GM12878 (cell line): ENCODE measurements around the gene N4BP2.

Source experiments
- ATF3 ChIP-seq: IDR thresholded peaks from 2 replicates; pipeline ENCODE4 v1.6.1; 2011; ENCODE audit warnings: low read depth, mild to moderate bottlenecking, low read length, moderate library complexity, borderline replicate concordance; ENCODE audit errors: extremely low read depth
- BRCA1 ChIP-seq: IDR thresholded peaks from 2 replicates; pipeline ENCODE4 v1.6.1; 2011; ENCODE audit warnings: low read depth, low read length, improper control_type of control experiment
- CBFB ChIP-seq: IDR thresholded peaks from 2 replicates; pipeline ENCODE4 v1.6.1; 2016; ENCODE audit warnings: antibody characterized with exemption, low read depth
- CTCF ChIP-seq, 3 experiments: IDR thresholded peaks in 2 of 3; conservative IDR thresholded peaks in 1 of 3; 2 replicates each; pipeline ENCODE4 v1.5.1; 2011; ENCODE audit warnings: low read depth in 3 of 3, low read length in 3 of 3, mild to moderate bottlenecking in 3 of 3, control low read depth in 2 of 3, moderate library complexity in 2 of 3, inconsistent platforms in 1 of 3, mixed read lengths in 1 of 3; ENCODE audit not compliant: control insufficient read depth in 2 of 3, insufficient read depth in 1 of 3; ENCODE audit errors: extremely low read depth in 1 of 3
- ESRRA ChIP-seq: IDR thresholded peaks from 2 replicates; pipeline ENCODE4 v1.6.1; 2012; ENCODE audit warnings: mild to moderate bottlenecking, low read length, improper control_type of control experiment
- EZH2 ChIP-seq: IDR thresholded peaks from 2 replicates; pipeline ENCODE4 v1.6.1; 2012; ENCODE audit warnings: low read depth, mild to moderate bottlenecking, control low read depth, inconsistent platforms, low read length, borderline replicate concordance; ENCODE audit not compliant: control insufficient read depth
- HDAC6 ChIP-seq: fragments of 200-600 bp; sonication (generic); IDR thresholded peaks from one replicate; pipeline ENCODE4 v1.8.0; 2017; ENCODE audit warnings: antibody characterized with exemption; ENCODE audit not compliant: unreplicated experiment
- MAX ChIP-seq: IDR thresholded peaks from 2 replicates; pipeline ENCODE4 v1.6.1; 2012; ENCODE audit warnings: low read depth, low read length, improper control_type of control experiment
- MTA3 ChIP-seq: IDR thresholded peaks from 2 replicates; pipeline ENCODE4 v1.6.1; 2012; ENCODE audit warnings: low read length, inconsistent platforms, borderline replicate concordance
- POLR2A ChIP-seq: IDR thresholded peaks from 2 replicates; pipeline ENCODE4 v1.6.1; 2011; ENCODE audit warnings: low read depth, mild to moderate bottlenecking, low read length
- SKIL ChIP-seq: fragments of 450-650 bp; IDR thresholded peaks from 2 replicates; pipeline ENCODE4 v1.6.1; 2017; ENCODE audit warnings: mild to moderate bottlenecking, low read depth, inconsistent platforms; ENCODE audit not compliant: poor library complexity, severe bottlenecking
- YY1 ChIP-seq: IDR thresholded peaks from 2 replicates; pipeline ENCODE4 v1.6.1; 2011; ENCODE audit warnings: low read depth, mild to moderate bottlenecking, low read length

- TF ChIP-seq CTCF (IDR thresholded peaks at IDR 0.05 in 2 of 3, conservative IDR thresholded peaks at IDR 0.05 in 1 of 3; ENCODE audit: control insufficient read depth in 2 of 3, extremely low read depth in 1 of 3, insufficient read depth in 1 of 3, low read depth in 3 of 3, low read length in 3 of 3) = no peak
- no peak for TF ChIP-seq SKIL
- TF ChIP-seq ESRRA = no peak
- no peak for TF ChIP-seq MTA3
- no peak for TF ChIP-seq CBFB
- no peak for TF ChIP-seq YY1
- no peak for TF ChIP-seq BRCA1
- TF ChIP-seq ATF3 = no peak
- TF ChIP-seq POLR2A = no peak
- no peak for TF ChIP-seq EZH2
- no peak for TF ChIP-seq HDAC6
- TF ChIP-seq MAX = no peak
These were observed 122.7 kb downstream of the N4BP2 start for GRCh38 chr4:40179360-40179759.
